Upper lobe of left lung (tissue), 4 donors: ENCODE data around the gene DNASE2.

Source experiments
- CTCF ChIP-seq, 6 experiments: fragments of 450-650 bp in 4 of 6; fragments of 200-600 bp in 2 of 6; sonication (generic) in 2 of 6; IDR thresholded peaks; one replicate each; pipeline ENCODE4 v1.5.1; 2016 to 2019; ENCODE audit warnings: antibody characterized with exemption in 6 of 6
- POLR2A ChIP-seq, 4 donors: fragments of 450-650 bp; IDR thresholded peaks; one replicate each; pipeline ENCODE4 v1.5.1; 2016 to 2017; ENCODE audit warnings: antibody characterized with exemption in 4 of 4, mild to moderate bottlenecking in 2 of 4

GRCh38 chr19:12864143-12864542, 17.1 kb downstream of the DNASE2 start:
- TF ChIP-seq CTCF (IDR thresholded peaks at IDR 0.05) (no peak), POLR2A (IDR thresholded peaks at IDR 0.05) (no peak)
